ENCODE results near the gene SETBP1.

Gene SETBP1

DNA sequence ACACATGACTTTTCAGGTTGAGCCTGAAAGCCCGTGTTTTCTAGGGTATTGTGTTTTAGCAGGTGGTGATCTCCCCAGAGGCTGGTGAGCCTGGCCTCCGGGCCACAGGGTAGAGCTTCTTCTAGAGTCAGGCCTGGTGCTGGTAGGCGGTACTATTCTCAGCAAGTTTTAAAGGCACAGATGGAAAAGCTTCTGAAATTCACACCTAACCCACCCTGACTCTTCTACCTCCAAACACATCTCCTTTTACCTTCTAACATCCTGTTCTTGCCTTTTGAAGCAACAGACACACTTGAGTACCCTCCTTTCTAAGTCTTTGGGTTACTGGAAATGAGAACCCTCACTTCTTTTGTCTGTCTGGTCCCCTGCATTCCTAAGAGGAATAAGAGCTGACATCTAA lies 191.1 kb downstream of the SETBP1 start:
- no peak for DNase-seq (ENCODE audit: low read depth)

DNA sequence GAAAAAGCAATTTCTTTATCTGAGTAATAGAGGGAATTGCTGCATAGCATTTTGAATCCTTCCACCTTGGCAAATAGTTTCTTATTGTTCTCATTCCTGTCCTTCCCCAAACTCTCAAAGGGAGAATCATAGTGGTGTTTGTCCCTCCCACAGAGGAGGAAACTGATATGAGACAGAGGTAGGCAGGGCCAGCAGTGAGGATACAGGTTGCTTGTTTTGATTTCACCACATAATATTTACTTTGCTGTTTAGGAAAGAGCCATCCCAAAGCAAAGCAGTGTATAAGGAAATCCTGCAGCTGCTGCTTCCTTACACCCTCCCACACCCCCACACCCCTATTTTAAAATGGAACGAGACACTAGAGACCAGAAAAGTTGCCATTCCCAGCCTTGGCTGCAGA lies 195.3 kb downstream of the SETBP1 start:
- DNase-seq (ENCODE audit: low read depth), result no peak

DNA sequence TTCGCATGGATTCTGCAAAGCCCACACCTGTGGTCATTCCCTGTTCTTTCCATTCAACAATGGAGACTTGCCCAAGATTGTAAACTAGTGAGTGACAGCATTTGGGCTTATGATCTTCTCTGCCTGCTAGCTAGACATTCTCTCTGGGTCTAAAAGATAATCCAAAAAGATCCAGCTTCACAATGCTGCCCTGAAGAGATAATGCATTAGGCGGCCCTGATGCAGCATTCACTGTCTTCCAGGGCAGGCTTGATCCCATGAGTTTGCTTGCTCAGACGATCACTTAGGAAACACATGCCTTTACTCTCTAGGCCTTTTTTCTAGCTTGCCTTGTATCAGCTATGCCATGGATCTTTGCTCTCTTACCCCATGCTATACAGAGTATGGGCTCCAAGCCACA lies 196.1 kb downstream of the SETBP1 start:
- DNase-seq (ENCODE audit: low read depth), result no peak

DNA sequence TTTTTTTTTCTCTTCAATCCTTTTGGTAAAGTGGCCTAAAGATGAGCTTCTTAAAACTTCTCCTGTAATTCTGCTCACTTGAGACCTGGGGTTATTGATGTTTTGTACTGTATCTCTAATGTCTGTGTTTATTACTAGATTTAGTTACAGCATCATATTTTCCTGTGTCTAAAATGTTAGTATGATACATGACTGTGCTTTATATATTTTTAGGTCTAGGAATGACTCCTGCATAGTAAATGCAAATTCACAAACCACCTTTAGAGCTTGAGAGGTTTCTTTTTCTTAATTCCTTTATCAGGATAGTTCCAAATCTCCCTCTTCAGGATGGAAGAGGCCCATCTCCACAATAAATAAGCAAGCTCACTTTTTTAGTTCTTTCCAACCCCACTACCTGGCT lies 197.6 kb downstream of the SETBP1 start:
- DNase-seq (ENCODE audit: low read depth), result no peak

DNA sequence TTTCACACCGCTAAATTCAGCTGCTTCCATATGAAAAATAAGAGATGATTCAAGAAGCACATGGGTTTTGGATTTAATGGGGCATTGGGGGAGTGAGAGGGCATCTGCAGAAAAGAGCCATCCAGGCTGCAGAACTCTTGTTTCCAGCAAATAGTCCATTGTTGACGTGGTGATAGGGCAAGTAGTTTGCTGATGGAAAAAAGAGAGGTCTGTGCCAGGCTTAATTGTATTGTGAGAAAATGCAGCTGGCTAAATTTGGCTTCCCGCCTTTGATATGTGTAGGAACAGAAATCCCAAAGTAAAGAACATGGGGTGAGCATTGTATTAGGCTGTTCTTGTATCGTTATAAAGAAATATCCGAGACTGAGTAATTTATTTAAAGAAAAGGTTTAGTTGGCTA lies 199.5 kb downstream of the SETBP1 start:
- no peak for DNase-seq (ENCODE audit: low read depth)

DNA sequence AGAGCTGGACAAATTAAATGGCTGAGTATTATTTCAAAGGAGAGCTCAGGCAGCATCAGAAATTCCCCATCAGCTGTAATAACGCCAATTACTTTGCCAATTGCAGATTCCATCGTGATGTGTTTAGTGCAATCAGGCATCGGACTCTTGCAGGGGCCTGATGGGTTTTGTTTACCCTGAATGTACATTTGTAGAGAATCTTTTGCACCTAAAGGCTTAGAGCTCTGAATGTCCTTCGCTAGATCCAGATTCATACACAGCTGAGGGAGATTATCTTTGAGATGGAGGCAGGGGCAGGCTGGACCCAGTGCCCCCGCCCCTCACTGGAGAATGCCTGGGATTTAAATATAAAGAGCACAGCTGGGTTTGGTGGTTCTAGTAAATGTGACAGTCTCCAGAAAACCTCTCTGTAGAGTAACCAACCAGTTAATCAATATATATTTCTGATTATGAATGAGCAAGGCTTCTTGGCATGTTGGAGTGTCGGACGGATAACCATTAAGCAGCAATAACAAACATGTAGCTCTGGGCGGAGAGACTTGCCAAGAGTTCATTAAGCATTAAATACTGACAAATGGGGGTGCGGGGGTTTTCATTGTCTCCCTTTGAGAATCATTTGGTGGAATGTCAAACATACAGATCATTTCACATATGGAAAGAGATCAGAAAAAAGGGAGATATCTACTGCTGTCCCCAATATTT lies 200.9 kb downstream of the SETBP1 start:
- DNase-seq (ENCODE audit: low read depth), result no peak

DNA sequence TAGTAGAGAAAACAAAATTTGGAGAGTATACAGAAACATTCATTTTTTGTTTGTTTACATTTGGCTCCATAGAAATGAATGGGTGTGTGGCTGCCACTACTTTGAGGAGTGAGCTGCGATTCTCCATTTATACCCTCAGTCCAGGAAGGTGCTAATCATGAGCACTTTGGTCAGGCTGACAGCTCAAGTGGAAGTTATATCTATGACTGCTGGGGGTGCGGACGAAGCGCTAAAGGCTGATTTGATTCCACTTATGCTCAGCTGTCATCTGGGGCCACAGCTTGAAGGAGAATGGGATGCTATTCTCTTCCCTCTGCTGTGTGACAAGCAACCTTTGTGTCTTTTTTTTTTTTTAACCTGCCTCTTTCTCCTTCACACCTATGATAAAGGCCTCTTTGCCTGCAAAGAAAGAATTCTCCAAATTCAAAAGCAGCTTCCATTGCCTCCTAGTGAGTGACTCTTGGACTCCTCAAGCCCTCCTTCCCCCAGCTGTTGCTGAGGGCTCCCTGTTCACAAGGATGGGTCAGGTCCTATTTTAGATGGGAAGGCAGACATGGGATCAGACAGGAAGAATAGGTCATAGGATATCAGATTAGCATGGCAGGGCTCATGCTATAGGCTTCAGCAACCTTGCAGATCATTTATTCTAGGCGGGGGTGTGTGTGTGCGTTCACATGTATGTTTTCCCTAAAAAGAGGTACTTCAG lies 201.6 kb downstream of the SETBP1 start:
- DNase-seq (ENCODE audit: low read depth), result no peak

DNA sequence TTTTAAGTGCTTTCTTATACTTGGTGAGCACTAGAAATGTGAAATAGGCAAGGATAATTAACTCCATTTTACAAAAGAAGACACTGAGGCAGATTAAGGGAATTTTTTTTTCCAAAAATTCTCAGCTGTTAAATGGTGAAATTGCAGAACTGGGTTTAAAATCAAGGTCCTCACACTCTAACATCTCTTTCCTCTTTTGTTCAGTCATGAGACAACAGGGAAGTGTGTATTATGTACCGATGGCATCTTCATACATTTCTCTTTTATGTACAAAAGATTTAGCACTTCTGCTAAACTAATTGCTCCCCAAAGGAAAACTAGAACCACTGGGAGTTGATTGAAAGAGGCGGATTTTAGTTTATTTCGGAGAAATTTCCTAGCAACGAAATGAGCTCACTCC lies 203.0 kb downstream of the SETBP1 start:
- no peak for DNase-seq (ENCODE audit: low read depth)

DNA sequence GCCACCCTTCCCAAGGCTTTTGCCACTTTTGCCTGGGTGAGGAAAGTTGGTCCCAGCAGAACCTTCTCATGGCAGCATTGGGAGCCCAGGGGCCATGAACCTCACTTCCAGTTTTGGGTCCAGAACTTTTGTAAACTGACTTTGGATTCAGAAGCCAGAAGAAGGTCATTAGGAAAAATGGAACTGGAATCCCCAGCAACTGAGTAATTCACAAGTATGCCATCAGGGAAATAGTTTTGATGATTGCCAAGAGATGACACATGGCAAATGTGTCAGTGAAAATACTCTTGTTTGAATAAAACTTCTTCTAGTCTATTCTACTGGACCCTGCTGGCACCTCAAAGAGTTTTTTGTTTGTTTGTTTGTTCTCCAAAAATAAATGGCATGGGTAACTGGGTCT lies 203.7 kb downstream of the SETBP1 start:
- DNase-seq (ENCODE audit: low read depth), result no peak

DNA sequence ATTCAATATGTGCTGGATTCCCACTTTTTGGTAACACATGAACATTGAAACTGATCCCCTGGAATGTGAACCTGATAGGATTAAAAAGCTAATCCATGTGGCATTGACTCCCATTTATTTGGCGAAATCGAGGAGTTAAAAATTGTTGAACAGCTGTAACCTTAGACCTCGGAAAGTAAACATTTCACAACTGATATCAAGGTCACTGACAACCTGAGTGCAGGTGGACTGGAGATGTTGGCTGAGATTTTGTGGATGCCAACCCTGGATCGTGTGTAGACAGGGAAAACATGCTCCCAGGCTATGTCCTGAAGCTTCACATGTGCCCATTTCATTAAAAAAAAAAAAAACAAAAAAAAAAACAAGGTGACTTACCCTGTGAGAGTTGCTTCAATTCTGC lies 204.8 kb downstream of the SETBP1 start:
- DNase-seq (ENCODE audit: low read depth), result no peak

DNA sequence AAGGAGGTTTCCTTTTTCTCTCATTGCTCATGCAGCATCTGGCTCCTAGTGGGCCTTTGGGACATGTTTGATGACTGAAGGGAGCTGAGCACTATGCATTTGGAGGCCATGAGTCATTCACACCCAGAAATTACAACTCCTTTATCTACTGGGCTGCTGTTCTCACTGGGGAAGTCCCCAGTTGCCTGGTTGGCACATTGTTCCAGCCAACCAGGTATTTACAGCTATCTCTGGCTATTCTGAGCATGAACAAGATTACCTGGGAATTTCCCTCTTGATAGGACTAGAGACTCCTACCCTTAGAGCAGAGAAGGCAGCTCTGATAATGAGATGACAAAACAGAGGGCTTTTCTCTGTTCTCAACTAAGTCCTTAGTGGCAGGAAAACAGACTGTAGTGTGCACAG lies 206.5 kb downstream of the SETBP1 start:
- peak; percentile 7 for DNase-seq (ENCODE audit: low read depth)

DNA sequence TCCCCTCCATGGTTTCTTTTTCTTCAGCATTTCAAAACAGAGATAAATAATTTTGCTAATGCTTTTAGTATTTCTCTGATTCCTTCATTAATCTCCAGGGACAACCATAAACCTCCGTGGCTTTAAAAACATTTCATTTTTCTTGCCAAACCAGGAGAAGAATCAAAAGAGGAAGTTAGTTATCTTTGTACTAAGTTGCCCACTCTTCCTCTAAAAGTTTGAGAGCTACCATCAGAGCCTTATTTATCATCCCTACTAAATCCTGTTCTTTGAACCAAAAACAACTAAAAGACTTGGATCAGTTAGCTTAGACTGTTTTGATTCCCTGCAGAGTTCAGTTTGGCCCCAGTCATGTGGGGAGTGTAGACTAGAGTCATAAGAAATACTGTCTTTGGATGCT lies 208.4 kb downstream of the SETBP1 start:
- DNase-seq (ENCODE audit: low read depth), result no peak

DNA sequence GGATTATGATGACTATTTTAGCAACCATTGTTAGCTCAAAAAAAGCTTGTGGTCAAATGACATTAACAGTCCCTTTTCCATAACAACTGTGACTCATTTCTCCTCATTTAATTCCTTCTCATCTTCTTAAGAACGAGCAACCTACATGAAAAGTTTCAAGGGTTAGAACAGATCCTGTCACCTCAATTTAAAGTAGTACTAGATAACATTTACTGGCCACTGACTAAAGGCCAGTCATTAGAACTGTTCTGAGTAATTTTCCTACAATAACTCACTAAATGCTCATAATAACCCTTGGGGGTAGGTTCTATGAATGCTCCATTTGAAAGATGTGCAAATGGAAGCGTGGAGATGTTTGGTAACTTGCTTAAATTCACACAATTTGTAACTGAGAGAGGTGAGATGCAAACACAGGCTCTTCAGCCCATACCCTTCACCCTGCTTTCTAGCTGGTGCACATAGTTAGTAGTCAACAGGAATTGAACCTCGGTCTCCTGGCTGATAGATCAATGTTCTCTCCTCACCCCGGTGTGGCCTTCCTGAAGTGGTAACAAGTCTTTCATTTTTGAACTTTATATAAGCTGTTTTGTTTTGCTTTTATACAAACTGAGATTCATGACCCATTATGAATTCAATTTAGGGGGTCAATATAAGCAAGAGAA lies 212.5 kb downstream of the SETBP1 start:
- DNase-seq (ENCODE audit: low read depth), result no peak

DNA sequence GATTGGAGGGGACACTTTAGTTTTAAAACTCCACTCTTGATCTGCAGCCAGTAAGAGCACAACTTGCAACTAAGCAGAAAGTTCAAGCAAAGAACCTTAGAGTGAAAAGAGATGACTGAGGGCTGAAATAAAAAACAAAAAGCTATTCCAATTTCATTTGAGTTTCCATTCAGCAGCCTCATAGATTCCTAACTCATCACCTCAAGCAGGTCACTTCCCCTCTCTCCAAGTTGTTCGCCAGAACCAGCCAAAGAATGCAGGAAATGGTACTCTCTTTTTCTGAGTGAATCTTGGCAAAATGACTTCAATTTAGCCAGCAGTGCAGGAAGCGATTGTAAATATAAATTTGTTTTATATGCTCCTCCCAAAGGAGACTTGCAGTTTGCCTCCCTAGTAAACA lies 213.3 kb downstream of the SETBP1 start:
- no peak for DNase-seq (ENCODE audit: low read depth)

DNA sequence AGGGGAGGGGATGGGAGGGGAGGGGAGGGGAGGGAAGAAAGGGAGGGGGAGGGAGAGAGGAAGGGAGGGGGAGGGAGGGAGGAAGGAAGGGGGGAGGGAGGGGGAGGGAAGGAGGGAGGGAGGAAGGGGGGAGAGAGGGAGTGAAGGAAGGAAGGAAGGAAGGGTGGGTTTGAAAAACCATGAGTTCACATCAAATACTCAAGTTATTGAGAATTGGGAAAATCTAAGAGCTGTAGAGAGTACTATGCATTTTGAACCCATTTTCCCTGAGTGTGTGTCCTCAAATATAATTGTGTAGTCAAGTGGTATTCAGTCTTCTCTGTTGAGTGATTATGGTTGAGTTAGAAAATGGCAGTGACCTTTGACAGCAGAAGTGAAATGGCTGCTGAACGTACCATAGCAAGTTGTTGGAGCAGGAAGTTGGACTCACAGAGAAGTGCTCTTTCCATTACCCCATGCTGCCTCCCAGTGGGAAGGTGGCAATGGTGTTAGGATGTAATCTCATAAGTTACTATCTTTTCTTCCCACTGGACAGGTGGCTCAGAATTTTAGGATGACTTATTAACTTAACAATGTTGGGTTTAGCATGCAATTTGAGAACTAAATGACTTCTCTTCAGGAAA lies 214.6 kb downstream of the SETBP1 start:
- DNase-seq (ENCODE audit: low read depth), result peak; percentile 44

DNA sequence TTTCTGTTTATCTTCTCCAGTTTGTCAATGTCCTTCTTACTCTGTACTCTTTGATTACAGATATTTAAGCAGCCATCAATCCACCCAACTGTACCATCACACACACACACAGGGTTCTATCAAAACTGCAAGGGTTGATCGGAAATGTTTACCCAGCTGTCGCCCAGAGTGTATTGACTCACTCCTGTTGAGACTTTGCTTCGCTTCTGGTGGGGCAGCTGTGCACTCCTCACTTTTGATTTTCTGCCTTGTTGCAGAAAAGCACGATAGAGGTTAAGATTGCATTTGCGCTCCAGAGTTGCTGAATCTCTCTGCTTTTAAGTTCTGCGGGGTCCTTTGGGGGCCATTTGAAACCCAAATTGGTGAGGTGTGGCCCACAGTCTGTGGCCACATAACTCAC lies 216.2 kb downstream of the SETBP1 start:
- no peak for DNase-seq (ENCODE audit: low read depth)

DNA sequence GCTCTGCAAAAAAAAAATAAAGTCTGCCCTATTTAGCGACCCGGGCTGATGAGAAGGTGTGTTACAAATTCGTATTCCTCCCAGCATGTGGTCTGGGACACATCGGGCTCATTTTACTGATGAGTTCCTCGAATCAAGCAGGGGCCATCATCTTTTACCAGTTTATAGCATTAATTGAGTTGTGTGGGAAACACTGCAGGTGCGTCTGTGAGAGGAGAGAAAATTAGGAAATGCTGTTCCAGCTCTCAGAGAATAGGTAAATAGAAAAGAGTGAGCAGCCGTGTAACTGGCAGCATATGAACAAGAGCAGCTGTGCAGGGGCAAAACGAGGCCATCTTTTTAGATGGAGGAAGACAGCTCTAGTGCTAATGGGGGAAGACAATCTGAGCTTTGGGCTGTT lies 216.7 kb downstream of the SETBP1 start:
- DNase-seq (ENCODE audit: low read depth), result no peak

DNA sequence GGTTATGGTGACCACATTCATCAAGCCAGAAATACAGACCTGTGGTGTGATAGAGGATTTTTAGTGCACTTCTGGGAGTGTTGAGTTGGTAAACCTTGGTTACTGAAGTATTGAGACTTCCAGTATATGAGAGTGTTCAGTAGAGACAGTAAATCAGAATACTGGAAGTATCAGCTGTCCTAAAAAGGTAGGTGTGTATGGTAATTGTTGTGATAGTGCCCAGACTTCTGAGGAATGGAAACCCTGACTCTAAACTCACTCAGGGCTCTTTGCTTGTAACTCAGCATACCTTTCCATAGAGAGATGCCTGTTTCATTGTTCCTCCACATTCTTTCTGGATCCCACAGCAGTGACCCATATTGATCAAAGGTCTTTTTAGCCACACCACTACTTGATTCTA lies 217.1 kb downstream of the SETBP1 start:
- DNase-seq (ENCODE audit: low read depth), result no peak

DNA sequence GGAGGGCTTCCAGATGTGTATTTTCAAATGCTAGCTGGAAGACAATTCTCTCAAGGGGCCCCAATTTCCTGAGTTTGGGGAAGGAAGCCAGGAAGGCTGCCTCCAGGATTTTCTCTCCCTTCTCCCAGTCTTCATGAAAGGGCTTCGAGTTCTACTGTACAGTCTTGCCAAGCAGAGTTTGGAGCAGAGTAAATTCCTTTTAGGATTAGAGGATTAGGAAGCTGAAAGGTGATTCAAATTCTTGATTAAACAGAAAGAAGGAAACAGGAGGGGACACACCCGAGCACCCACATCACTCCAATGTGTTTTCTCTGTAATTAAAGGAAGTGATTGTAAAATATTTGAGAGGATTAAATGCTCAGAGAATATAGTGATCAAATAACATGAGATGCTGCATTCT lies 217.8 kb downstream of the SETBP1 start:
- DNase-seq (ENCODE audit: low read depth), result no peak

DNA sequence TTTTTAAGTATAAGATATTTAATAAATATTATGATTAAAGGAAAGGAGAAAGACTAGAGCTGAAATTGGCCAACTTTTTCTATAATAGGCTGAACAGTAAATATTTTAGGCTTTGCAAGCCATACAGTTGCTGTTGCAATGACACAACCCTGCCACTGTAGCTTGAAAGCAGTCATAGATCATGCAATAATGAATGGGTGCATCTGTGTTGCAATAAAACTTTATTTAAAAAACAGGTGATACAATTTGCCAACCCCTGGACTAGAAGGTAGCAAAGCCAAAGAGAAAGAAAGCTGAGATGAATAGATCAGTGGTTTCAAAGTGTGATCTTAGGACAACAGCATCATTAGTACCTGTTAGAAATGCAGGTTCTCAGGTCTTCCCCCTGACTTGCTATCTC lies 219.1 kb downstream of the SETBP1 start:
- no peak for DNase-seq (ENCODE audit: low read depth)

DNA sequence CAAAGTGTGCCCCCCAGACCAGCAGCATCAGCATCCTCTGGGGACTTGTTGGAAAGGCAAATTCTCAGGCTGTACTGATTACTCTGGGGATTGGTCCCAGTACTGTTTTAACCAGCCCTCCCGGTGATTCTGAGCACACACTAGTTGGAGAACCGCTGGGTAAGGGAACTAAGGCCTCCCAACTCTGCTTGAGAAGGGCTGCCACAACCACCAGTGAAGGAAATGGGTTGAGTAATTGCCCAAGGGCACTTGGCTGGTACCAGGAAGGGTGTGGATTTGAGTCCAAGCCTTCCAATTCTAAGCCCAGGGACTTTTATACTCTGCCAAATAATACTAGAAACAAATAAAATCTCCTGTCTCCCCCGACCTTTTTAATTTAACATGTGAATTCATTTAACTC lies 219.9 kb downstream of the SETBP1 start:
- no peak for DNase-seq (ENCODE audit: low read depth)

DNA sequence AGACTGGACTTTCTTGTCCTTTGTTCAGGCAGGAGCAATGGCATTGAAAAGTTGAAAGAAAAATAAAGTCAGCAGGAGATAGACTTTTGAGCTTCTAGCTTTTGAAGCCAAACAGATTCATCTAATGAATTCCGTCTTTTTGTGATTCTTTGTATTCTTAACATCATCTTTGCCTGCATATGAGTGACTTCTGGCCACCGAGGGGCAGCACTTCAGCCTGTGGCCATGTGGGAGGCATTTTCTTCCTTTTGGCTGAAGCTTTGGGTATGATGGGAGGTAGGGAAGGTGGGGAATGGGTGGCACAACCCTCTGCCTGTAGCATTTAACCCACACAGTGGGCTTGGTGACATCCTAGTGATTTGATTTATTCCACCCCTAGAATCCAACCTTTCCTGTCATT lies 220.6 kb downstream of the SETBP1 start:
- DNase-seq (ENCODE audit: low read depth), result no peak

DNA sequence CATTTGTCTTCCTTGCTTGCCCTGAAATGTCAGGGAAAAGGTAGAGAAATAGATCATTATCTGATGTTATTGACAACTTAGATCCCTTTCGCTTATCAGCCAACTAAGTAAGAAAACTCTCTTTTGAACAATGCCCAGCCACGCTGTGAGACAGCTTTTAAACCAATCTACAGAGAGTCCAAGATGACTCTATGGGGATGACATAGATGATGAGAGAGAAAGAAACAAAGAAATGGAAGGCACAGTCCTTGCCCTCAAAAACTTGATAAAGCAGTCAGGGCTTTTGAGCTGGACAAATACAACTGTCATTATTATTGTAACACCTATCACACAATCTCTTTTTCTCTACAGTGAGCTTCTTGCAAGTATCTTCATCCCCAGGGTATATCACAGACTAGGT lies 222.6 kb downstream of the SETBP1 start:
- no peak for DNase-seq (ENCODE audit: low read depth)
